ENCODE data around the gene TMEM132D.

TMEM132D gene

GRCh38 chr12:129615001-129615400, 288.8 kb downstream of the TMEM132D start:
- Mint-ChIP-seq H3K27ac (no peak overlapping the region), H3K36me3 (no peaks in the 10 kb centered on the region), H3K4me3 (no peak overlapping the region), H3K27me3 (no peaks in the 10 kb centered on the region), H3K9me3 (peaks cover 3% of the 10 kb centered on the region), H3K4me1 (no peaks in the 10 kb centered on the region)
- ATAC-seq (ENCODE audit: low read depth): no peak
- no peak for DNase-seq (ENCODE audit: low spot score in 2 of 2)

GRCh38 chr12:129614221-129614885, 289.5 kb downstream of the TMEM132D start:
- H3K4me3 Mint-ChIP-seq: no peak overlapping the region
- H3K4me1 Mint-ChIP-seq: no peaks in the 10 kb centered on the region
- H3K9me3 Mint-ChIP-seq: peaks cover 3% of the 10 kb centered on the region
- H3K36me3 Mint-ChIP-seq: no peaks in the 10 kb centered on the region
- no peaks in the 10 kb centered on the region for H3K27me3 Mint-ChIP-seq
- ATAC-seq (ENCODE audit: low read depth) (no peak), DNase-seq (ENCODE audit: low spot score in 2 of 2) (no peak)
- H3K27ac Mint-ChIP-seq: no peak overlapping the region

DNA sequence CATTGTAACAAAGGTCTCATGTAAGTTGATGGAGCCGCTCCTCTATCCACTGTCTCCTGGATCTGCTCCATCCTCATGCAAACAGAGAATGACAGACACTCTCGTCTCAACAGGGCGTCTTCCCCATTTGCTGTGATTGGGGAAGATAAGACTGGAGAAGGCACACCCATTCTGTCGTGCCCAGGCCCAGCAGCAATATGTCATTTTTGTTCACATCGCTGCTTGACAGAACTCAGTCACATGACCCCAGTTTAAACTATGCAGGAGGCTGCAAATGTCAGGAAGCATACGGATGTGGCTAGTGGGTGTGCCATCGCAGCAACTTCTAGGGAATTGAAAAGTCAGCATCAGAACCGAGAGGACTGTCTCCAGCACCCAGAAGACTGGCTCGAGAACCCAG, 290.5 kb downstream of the TMEM132D start:
- peaks cover 3% of the 10 kb centered on the region for H3K9me3 Mint-ChIP-seq
- no peaks in the 10 kb centered on the region for H3K4me1 Mint-ChIP-seq
- no peaks in the 10 kb centered on the region for H3K27me3 Mint-ChIP-seq
- ATAC-seq (ENCODE audit: low read depth) (no peak), DNase-seq (ENCODE audit: low spot score in 2 of 2) (no peak)
- H3K4me3 Mint-ChIP-seq: no peak overlapping the region
- H3K36me3 Mint-ChIP-seq: no peaks in the 10 kb centered on the region
- no peak overlapping the region for H3K27ac Mint-ChIP-seq

DNA sequence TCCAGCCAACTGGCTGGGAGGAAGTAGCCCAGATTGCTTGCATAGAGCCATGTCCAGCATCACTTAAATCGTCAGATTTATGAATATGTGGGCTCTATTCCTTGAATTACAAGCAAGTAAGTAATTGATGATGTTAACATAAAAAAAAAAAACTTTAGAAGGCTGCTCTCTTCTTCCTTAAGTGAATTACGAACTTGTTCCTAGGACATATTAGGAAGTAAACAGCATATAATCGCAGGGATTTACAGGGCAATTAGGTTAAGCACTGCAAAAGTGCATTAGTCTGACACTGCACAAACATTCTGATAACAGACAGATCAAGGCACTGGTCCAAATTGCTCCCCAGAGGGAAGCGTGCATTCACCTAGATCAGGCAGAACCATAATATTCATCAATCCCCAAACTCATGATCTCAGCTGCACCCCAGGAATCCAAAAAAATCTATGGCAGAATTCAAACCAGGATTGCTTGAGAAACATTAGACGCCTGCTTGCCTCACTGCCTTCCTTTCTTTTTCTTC, 293.2 kb downstream of the TMEM132D start:
- Mint-ChIP-seq H3K9me3 (no peaks in the 10 kb centered on the region), H3K27me3 (no peaks in the 10 kb centered on the region), H3K27ac (no peak overlapping the region), H3K4me3 (no peak overlapping the region), H3K36me3 (no peaks in the 10 kb centered on the region), H3K4me1 (no peaks in the 10 kb centered on the region)
- ATAC-seq (ENCODE audit: low read depth): no peak
- DNase-seq (ENCODE audit: low spot score in 2 of 2): no peak

DNA sequence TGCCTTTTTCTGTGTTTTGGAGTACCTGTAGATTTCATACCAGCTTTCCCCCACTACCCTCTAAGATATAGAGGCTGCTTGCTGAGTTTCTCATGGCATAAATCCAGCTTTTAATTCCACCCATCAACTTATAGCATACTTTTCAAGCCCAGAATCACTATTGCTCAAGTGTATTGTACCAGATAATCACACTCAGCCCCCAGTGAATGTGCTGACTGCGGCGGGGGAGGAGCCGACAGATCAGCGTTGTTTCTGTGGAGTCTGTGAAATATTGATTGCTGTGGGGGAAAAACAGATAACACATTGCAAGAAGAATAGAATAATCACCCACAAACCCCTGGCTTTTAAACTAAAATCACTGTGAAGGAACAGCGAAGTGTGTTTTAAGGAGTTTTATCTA, 296.1 kb downstream of the TMEM132D start:
- Mint-ChIP-seq H3K4me1 (no peaks in the 10 kb centered on the region), H3K9me3 (peaks cover 2% of the 10 kb centered on the region), H3K27me3 (no peaks in the 10 kb centered on the region), H3K27ac (no peak overlapping the region), H3K4me3 (no peak overlapping the region), H3K36me3 (no peaks in the 10 kb centered on the region)
- no peak for ATAC-seq (ENCODE audit: low read depth)
- DNase-seq (ENCODE audit: low spot score in 2 of 2): no peak

GRCh38 chr12:129607301-129607700, 296.5 kb downstream of the TMEM132D start:
- no peaks in the 10 kb centered on the region for H3K36me3 Mint-ChIP-seq
- DNase-seq (ENCODE audit: low spot score in 2 of 2) (no peak), ATAC-seq (ENCODE audit: low read depth) (no peak)
- no peak overlapping the region for H3K27ac Mint-ChIP-seq
- no peaks in the 10 kb centered on the region for H3K4me1 Mint-ChIP-seq
- peaks cover 2% of the 10 kb centered on the region for H3K9me3 Mint-ChIP-seq
- H3K4me3 Mint-ChIP-seq: no peak overlapping the region
- H3K27me3 Mint-ChIP-seq: no peaks in the 10 kb centered on the region

- Mint-ChIP-seq H3K27ac (no peak overlapping the region), H3K9me3 (peaks cover 3% of the 10 kb centered on the region), H3K27me3 (no peaks in the 10 kb centered on the region), H3K4me1 (no peaks in the 10 kb centered on the region), H3K4me3 (no peak overlapping the region), H3K36me3 (no peaks in the 10 kb centered on the region)
- ATAC-seq (ENCODE audit: low read depth): no peak
- no peak for DNase-seq (ENCODE audit: low spot score in 2 of 2)
Measured at GRCh38 chr12:129606239-129606638, 297.6 kb downstream of the TMEM132D start.

DNA sequence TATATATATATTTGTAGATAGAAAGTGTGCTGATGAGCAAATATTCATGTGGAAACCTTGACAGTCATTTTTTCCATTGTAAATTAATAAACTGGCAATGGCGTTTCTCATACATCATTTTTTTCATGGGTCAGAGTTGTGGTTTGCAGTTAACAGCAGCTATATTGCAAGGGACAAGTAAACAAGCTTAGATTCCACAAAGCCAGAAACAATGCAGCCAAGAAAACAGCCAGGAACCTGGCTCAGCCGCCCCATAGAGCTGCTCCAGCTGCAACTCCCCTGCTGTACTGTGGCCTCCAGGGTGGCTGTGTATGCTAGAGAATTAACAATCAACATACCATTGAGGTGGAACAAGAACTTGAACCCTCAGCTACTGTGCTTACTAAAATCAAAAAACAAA, 298.2 kb downstream of the TMEM132D start:
- peaks cover 3% of the 10 kb centered on the region for H3K9me3 Mint-ChIP-seq

GRCh38 chr12:129604506-129604905, 299.3 kb downstream of the TMEM132D start:
- no peak for DNase-seq (ENCODE audit: low spot score in 2 of 2)
- no peak overlapping the region for H3K4me3 Mint-ChIP-seq
- H3K4me1 Mint-ChIP-seq: no peaks in the 10 kb centered on the region
- H3K27me3 Mint-ChIP-seq: no peaks in the 10 kb centered on the region
- no peak overlapping the region for H3K27ac Mint-ChIP-seq
- H3K36me3 Mint-ChIP-seq: no peaks in the 10 kb centered on the region
- ATAC-seq (ENCODE audit: low read depth): no peak
- peaks cover 3% of the 10 kb centered on the region for H3K9me3 Mint-ChIP-seq

More for the DNA sequence above, 298.2 kb downstream of the TMEM132D start:
- H3K27ac Mint-ChIP-seq: no peak overlapping the region
- H3K4me1 Mint-ChIP-seq: no peaks in the 10 kb centered on the region
- H3K4me3 Mint-ChIP-seq: no peak overlapping the region
- H3K36me3 Mint-ChIP-seq: no peaks in the 10 kb centered on the region
- DNase-seq (ENCODE audit: low spot score in 2 of 2) (no peak), ATAC-seq (ENCODE audit: low read depth) (no peak)
- H3K27me3 Mint-ChIP-seq: no peaks in the 10 kb centered on the region

GRCh38 chr12:129599406-129599805, 304.4 kb downstream of the TMEM132D start:
- ATAC-seq (ENCODE audit: low read depth) (no peak), DNase-seq (ENCODE audit: low spot score in 2 of 2) (no peak)
- Mint-ChIP-seq H3K4me3 (no peak overlapping the region), H3K27ac (no peak overlapping the region), H3K4me1 (no peaks in the 10 kb centered on the region), H3K36me3 (no peaks in the 10 kb centered on the region), H3K27me3 (peaks cover 1% of the 10 kb centered on the region), H3K9me3 (peaks cover 3% of the 10 kb centered on the region)

GRCh38 chr12:129594098-129594497, 309.7 kb downstream of the TMEM132D start:
- H3K27ac Mint-ChIP-seq: no peak overlapping the region

DNA sequence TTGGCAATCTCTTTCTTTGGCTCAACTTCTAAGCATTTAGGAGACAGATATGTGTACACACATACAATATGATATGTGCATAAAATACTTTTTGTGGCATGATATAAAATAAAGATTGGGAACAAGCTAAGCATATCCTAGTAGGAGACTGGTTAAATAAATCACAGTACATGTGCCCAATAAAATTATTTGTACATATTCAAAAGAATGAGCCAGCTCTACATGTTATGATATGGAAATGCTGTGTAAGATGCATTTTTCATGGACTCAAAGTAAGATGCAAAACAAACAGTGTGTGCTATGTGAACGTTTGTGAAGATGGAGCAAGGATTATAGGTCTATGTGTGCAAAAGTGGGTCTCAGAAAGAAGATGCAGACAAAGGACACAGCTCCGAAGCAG, 311.4 kb downstream of the TMEM132D start:
- H3K4me1 Mint-ChIP-seq: no peaks in the 10 kb centered on the region
- peaks cover 1% of the 10 kb centered on the region for H3K27me3 Mint-ChIP-seq
- no peaks in the 10 kb centered on the region for H3K36me3 Mint-ChIP-seq
- peaks cover 8% of the 10 kb centered on the region for H3K9me3 Mint-ChIP-seq
- H3K4me3 Mint-ChIP-seq: no peak overlapping the region
- no peak overlapping the region for H3K27ac Mint-ChIP-seq
- ATAC-seq (ENCODE audit: low read depth) (no peak), DNase-seq (ENCODE audit: low spot score in 2 of 2) (no peak)

More at GRCh38 chr12:129594098-129594497, 309.7 kb downstream of the TMEM132D start:
- H3K4me1 Mint-ChIP-seq: no peaks in the 10 kb centered on the region
- peaks cover 3% of the 10 kb centered on the region for H3K9me3 Mint-ChIP-seq
- ATAC-seq (ENCODE audit: low read depth) (no peak), DNase-seq (ENCODE audit: low spot score in 2 of 2) (no peak)
- no peaks in the 10 kb centered on the region for H3K36me3 Mint-ChIP-seq
- peaks cover 1% of the 10 kb centered on the region for H3K27me3 Mint-ChIP-seq
- H3K4me3 Mint-ChIP-seq: no peak overlapping the region

- Mint-ChIP-seq H3K4me1 (no peaks in the 10 kb centered on the region), H3K27ac (no peak overlapping the region), H3K36me3 (no peaks in the 10 kb centered on the region), H3K27me3 (peaks cover 1% of the 10 kb centered on the region), H3K4me3 (no peak overlapping the region), H3K9me3 (peaks cover 16% of the 10 kb centered on the region)
- DNase-seq (ENCODE audit: low spot score in 2 of 2) (no peak), ATAC-seq (ENCODE audit: low read depth) (no peak)
Measured at GRCh38 chr12:129589503-129589902, 314.3 kb downstream of the TMEM132D start.

DNA sequence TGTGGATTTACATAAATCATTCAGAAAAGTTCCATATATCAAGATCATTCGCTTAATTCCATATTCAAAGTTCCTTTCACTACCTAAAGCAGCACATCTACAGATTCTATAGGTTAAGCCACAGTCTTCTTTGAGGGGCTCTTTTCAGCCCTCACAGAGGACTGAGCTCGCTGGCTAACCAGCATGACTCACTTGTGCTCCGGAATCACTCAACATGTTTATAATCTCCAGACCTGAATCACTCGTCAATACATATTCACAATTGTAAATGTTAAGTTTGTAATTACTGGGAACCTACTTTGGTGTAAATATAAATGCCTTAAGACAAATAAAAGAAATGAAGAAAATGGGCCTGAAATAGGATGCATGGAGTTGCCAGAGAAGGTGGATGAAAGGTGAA, 315.7 kb downstream of the TMEM132D start:
- Mint-ChIP-seq H3K9me3 (peaks cover 16% of the 10 kb centered on the region), H3K4me3 (no peak overlapping the region), H3K27ac (no peak overlapping the region), H3K36me3 (no peaks in the 10 kb centered on the region), H3K4me1 (no peaks in the 10 kb centered on the region), H3K27me3 (peaks cover 1% of the 10 kb centered on the region)
- DNase-seq (ENCODE audit: low spot score in 2 of 2) (no peak), ATAC-seq (ENCODE audit: low read depth) (no peak)

GRCh38 chr12:129585296-129585695, 318.5 kb downstream of the TMEM132D start:
- H3K27me3 Mint-ChIP-seq: peaks cover 1% of the 10 kb centered on the region

More at GRCh38 chr12:129585296-129585695, 318.5 kb downstream of the TMEM132D start:
- Mint-ChIP-seq H3K36me3 (no peaks in the 10 kb centered on the region), H3K4me3 (no peak overlapping the region), H3K27ac (no peak overlapping the region), H3K4me1 (no peaks in the 10 kb centered on the region), H3K9me3 (peaks cover 16% of the 10 kb centered on the region)
- DNase-seq (ENCODE audit: low spot score in 2 of 2): no peak
- no peak for ATAC-seq (ENCODE audit: low read depth)

Measured in memory B cell (primary cell).